GM10248 (cell line): Measurements from ENCODE around the gene MRPL3.
"Not testable (repeated sequence)": the region's sequence is repeated elsewhere in the genome, so short reads cannot be mapped to it uniquely, and the experiment has no call there.

Experiments used
- CTCF ChIA-PET: fragments of 300-600 bp; sonication (Branson Sonifier 250); formaldehyde crosslinking; extraction: SDS; loops from one replicate; lab custom pipeline; 2021; ENCODE audit warnings: antibody characterized with exemption; lab: Yijun Ruan, JAX
- POLR2A ChIA-PET: fragments of 350-650 bp; sonication (Branson Sonifier 250); formaldehyde crosslinking; extraction: SDS; loops from one replicate; lab custom pipeline; 2020; ENCODE audit warnings: antibody characterized with exemption; lab: Yijun Ruan, JAX
- DNase-seq: peaks from one replicate; pipeline ENCODE4 v3.0.0; 2012; ENCODE audit errors: extremely low spot score
- CTCF ChIP-seq: IDR thresholded peaks from 2 replicates; pipeline ENCODE4 v1.5.1; 2012; ENCODE audit warnings: mild to moderate bottlenecking, low read depth; ENCODE audit errors: extremely low read depth, missing control alignments, control extremely low read depth

Gene MRPL3

GRCh38 chr3:131491084-131491483 is 11.7 kb downstream of the MRPL3 start:
- TF ChIP-seq CTCF, result no peak
- ChIA-PET CTCF (interaction anchor here (1.0 to 2.1 kb wide), 3 partner anchors 11 to 108 kb away, joined by 3 to 9 read pairs (median 3); no protein-coding TSS in a partner anchor), POLR2A (interaction anchor here (1.2 kb wide), 1 partner anchor 9 kb away, joined by 3 read pairs; no protein-coding TSS in a partner anchor)
- no peak for DNase-seq

- DNase-seq, CTCF ChIA-PET, POLR2A ChIA-PET: not testable (repeated sequence)
Observed at GRCh38 chr3:131486545-131486944, 16.2 kb downstream of the MRPL3 start.

- CTCF ChIA-PET, result interaction anchor here (1.0 to 2.5 kb wide), 5 partner anchors 9 to 15 kb away, joined by 3 to 11 read pairs (median 4); no protein-coding TSS in a partner anchor
- no peak for DNase-seq
- POLR2A ChIA-PET, result no interaction called here
- TF ChIP-seq CTCF, result no peak
Observed at GRCh38 chr3:131485119-131485518, 17.7 kb downstream of the MRPL3 start.

GRCh38 chr3:131484496-131485111 is 18.2 kb downstream of the MRPL3 start:
- TF ChIP-seq CTCF, result no peak
- ChIA-PET CTCF (interaction anchor here (1.0 to 2.5 kb wide), 5 partner anchors 9 to 15 kb away, joined by 3 to 11 read pairs (median 4); no protein-coding TSS in a partner anchor), POLR2A (no interaction called here)
- DNase-seq, result no peak

GRCh38 chr3:131480116-131480515 is 22.7 kb downstream of the MRPL3 start:
- POLR2A ChIA-PET, result no interaction called here
- DNase-seq, result no peak
- CTCF ChIA-PET, result interaction anchor here (0.7 to 2.6 kb wide), 5 partner anchors 8 to 69 kb away, joined by 3 to 13 read pairs (median 4); no protein-coding TSS in a partner anchor
- TF ChIP-seq CTCF, result no peak

GRCh38 chr3:131477813-131478212 is 25.0 kb downstream of the MRPL3 start:
- DNase-seq, result no peak
- no peak for TF ChIP-seq CTCF
- POLR2A ChIA-PET, result no interaction called here
- CTCF ChIA-PET, result interaction anchor here (0.7 to 0.8 kb wide), 2 partner anchors 23 to 70 kb away, joined by 3 read pairs; no protein-coding TSS in a partner anchor

- TF ChIP-seq CTCF, result no peak
- CTCF ChIA-PET, result no interaction called here
- DNase-seq, result no peak
- POLR2A ChIA-PET, result no interaction called here
Observed at GRCh38 chr3:131474115-131474514, 28.7 kb downstream of the MRPL3 start.
